Measurements from ENCODE around the gene NME9.

NME9 gene

DNA sequence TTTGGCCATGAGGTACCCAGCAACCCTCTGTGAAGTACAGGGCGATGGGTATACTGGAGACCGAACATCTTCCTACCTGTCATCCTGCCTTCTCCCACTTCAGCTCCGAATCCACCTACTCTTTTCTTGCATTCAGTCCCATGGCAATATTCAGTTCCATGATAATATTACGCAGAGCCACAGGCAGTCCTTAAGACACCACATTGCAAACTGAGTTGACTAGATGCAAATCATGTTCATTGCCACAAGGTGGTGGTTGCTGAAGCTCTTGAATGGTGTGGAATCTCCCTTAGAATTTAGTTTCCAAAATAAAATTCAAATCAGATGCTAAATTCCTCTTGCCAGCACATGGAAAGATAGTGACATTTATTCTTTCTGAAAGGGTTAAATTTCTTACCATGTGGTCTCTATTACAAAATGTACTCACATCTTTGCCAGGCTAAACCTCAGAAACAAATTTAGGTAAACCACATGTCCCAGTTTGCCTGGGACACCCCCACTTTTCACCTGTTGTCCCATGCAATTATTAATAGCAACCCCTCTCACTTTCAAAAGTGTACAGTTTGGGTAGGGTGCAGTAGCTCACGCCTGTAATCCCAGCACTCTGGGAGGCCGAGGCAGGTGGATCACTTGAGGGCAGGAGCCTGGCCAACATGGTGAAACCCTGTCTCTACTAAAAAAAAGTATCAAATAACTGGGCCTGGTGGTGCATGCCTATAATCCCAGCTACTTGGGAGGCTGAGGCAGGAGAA lies 1.7 kb upstream of the NME9 start:
- peak; percentile 37 for DNase-seq

DNA sequence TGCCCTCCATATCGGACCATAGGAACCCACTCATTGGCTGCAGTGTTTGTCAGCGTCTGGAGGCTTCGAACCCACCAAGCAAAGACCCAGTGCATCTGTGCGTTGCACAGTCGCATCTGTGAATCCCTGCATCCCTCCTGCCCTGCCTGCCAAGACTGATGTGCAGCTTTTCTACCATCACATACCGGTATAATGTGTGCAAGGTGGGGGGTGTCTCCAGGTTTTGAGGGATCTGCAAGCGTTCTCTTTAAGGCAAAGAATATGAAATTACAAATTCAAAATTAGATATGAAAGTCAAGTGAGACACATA lies 288 bp upstream of the NME9 start:
- DNase-seq, result no peak

DNA sequence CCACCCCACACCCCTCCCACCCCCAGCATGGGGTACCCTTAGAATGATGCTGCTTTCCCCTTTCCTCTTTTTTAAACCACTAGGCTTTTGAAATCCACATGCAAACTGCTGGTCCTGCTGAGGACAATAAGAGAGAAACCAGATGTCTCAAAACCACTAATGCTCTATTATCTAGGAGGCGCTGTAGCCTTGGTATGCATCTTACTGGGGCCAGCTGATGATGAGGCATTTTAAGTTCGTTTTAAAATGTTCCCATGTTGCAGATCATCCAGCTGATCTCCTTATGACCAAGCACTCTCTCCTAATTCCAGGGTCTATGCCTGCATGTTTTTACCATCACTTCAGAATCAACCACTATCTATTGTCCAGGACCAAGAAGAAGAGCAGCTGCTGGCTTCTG lies 1.3 kb downstream of the NME9 start:
- DNase-seq, result peak; percentile 11

DNA sequence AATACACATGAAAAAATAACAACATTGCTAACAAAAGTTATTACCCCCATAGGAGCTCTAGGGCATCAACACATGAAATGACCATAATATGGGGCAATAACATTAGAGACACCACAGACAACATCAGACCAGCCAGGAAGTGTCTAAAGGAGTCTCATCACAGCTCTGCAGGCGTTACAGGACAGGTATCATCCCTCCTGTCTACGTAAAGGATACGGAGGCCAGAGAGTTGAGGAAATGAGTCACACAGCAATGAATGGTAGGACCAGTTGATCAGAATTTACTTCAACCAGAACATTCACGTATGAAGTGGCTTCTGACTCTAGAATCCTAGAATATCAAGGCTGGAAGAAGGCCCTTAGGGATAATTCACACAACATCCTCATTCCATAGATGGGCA lies 1.8 kb downstream of the NME9 start:
- DNase-seq, result peak; percentile 21

DNA sequence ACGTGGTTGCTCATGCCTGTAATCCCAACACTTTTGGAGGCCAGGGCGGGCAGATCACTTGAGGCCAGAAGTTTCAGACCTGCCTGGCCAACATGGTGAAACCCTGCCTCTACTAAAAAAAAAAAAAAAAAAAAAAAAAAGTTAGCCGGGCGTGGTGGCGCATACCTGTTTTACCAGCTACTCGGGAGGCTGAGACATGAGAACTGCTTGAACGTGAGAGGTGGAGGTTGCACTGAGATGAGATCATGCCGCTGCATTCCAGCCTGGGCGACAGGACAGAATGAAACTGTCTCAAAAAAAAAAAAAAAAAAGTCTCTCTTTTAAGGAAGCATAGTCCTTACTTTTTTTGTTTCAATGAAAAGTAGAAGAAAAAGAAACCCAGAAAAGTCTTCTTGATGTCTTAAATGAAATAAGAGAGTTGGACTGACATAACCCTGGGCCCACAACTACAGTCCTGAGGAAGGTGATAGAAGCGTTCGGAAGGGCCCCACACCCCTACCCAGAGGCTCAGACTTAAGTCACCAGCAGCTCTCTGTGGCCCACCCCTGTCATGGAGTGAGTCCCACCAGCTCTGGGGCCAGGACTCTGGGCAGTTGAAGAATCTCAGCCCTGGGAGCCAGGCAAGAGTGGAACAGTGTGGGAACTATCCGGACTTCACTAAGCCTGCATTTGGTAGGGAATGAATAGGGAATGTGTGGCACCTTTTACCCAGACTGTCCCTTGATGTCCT lies 2.6 kb downstream of the NME9 start:
- DNase-seq, result peak; percentile 28

DNA sequence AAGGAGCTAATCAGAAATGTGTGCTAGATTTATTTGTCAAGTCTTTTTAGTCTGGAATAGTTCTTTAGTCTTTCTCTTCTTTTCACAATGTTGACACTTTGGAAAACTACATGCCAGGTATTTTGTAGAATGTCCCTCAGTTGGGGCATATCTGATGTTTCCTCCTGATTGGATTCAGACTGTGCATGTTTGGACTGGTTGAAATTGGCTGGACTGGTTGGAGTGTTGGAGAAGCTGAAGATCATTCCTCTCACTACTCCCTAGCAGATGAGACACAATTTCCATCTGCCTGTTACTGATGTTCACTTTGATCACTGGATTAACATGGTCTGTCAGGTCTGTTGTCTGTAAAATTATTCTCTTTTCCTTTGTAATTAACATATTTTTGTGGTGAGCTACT lies 3.7 kb downstream of the NME9 start:
- DNase-seq, result no peak

DNA sequence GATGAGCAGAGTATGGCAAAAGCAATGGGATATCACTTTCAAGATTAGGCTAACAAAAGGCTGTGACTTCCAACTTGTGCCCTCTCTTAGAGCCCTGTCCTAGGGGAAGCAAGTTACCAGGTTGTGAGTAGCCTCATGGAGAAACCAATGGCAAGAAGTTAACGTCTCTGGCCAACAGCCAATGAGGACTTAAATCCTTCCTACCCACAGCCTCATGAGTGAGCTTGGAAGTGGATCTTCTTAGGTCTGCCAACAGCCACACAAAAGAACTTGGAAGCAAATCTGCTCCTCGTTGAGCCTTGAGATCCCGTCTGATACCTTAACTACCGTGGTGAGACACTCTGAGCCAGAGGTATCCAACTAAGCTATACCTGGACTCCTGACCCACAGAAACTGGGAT lies 5.7 kb downstream of the NME9 start:
- peak; percentile 40 for DNase-seq

DNA sequence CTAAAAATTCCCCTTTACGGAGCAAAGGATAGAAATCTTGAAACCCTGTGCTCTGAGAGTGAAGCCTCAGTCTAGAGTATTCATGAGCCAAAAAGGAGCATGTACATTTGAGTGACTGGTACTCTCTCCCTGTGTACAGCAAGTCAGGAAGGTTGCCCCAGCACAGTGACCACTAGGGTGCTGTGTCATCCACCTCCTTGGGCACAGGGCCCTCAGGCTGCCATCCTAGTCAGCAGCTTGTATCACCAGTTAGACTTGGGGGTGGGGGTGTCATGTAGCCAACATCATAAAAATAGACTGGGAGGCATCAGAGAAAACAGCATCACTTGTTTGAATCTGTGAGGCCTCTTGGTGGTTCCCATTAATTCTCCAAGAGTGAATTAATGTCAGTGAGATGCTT lies 12.0 kb downstream of the NME9 start:
- no peak for DNase-seq

DNA sequence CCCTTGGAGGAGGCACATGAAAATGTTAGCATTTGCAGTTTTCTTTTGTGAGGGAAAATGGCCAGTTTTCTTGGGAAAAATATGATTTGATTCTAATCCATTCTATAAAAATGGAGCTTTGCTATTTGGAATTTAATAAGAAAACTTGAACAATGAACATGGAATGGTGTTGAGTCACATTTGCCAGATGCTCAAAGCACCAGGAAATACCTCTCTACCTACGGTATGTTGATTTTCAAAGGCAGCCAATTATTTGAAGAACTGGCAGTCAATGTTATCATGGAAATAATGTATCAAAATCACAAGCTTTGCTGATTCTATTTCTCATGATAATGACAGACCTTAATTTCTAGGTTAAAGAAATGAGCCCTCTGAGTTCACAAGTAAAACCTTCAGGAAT lies 14.9 kb downstream of the NME9 start:
- DNase-seq, result no peak

DNA sequence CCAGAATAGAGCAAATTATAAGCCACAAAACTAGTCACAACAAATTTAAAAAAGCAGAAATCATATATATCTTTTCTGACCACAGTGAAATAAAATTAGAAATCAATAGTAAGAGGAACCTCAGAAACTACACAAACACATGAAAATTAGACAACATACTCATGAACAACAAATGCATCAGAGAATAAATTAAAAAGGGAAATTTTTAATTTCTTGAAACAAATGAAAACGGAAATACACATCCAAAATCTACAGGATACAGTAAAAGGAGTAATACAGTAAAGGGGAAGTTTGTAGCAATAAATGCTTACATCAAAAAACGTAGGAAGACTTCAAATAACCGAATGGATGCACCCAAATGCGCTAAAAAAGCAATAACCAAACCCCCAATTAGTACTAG lies 19.2 kb downstream of the NME9 start:
- DNase-seq, result no peak

DNA sequence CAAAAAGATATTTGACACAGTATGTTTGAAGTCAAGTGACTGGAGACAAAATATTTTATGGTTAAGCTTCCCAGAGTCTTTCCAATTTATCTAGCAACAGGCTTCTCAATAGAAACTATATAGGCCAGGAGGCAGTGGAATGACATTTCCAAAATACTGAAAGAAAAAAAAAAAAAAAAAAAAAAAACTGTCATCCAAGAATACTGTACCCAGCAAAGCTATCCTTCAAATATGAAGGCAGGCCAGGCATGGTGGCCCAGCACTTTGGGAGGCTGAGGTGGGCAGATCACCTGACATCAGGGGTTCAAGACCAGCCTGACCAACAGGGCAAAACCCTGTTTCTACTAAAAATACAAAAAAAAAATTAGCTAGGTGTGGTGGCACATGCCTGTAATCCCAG lies 20.9 kb downstream of the NME9 start:
- peak; percentile 19 for DNase-seq

DNA sequence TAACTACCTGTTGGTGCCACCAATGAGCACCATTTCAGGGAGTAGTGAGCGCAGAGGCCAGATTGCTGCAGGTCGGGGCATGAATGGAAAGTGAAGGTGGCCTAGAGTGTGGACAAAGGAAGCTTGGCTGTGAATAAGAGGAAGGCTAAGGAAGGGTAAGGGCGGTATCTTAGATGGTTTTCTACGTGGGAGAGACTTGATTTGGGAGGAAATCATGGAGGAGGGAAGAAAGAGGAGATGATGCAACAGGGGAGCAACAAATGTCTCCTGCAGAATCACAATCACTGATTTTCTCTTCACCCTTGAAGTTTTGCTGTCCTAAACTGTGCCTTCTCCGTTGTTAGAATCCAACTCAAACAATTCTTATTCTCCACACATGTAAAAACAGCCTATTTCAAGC lies 21.8 kb downstream of the NME9 start:
- no peak for DNase-seq

DNA sequence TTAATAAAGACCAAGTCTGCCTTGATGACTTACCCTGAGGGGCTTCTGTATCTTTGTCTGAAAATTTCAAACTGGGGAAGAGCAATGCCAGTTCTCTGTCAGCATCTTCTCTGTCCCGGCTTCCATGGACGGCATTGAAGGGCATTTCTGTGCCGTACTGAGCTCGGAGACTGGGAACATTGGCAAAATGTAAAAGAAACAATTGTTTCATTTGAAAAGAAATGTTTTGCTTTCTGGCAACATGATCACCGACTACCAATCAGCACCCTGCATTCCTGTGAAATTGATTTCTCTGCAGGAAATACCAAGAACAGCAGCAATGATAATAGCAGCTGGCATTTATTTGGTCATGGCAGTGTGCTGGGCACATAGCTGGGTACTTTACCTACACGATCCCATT lies 26.2 kb downstream of the NME9 start:
- no peak for DNase-seq

DNA sequence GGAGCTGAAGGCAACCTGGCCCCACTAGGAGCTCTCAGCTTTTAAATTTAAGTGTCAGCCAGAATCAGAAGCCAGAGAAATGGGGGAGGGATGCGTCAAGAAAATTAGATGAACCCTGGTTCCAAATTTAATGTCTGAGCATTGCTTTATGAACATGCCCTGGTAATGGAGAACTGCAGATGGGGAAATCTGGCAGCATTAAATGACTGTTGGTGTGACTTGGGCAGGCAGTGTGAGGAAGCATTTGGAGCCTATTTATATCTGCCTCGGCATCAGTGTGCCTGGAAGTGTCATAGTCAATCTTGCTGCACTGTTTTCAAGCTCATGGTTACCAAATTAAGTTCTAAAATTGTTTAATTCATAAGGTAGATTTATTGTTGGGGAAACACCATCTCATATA lies 29.0 kb downstream of the NME9 start:
- DNase-seq, result no peak

DNA sequence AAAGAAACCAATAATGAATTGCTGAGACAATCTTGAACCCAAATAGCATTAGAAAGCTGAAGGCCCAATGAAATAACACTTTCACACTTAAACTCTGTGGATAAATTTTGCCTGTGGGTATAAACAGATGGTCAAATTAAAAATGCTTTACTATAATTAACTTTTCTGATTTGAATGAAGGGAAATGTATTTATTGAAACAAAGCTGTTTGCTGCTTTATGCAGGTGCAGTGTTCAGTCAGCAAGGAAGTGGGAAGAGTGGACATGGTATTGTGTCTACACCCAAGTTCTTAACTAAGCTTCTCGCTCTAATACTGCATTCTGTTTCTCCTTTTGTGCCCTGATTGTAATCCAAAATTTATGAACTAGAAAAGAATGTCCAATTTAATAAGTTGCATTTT lies 31.8 kb downstream of the NME9 start:
- no peak for DNase-seq

DNA sequence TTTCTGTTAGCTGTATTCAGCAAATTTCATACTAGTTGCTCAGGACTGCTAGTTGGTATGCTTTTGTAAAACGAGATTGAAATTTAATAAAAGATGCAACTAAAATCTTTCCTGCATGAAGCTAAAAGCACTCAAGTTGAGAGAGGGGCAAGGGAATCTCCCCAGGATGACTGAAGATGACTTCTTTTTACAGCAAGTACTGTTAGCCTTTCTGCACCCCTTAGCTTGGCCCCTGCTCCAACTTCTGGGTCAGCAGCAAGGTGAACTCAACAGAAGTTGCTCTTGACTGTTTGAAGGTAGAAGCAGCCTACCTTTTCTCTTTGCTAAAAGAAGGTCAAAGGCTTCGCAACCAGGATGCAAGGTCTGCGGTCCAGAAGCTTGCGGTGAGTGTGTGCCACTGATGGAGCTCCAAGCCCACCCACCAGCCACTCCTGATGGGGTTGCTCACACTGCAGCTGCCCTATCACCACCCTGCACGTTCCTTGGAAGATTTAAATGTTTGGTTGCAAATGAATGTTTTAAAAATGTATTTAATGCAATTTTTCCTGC lies 32.5 kb downstream of the NME9 start:
- no peak for DNase-seq

DNA sequence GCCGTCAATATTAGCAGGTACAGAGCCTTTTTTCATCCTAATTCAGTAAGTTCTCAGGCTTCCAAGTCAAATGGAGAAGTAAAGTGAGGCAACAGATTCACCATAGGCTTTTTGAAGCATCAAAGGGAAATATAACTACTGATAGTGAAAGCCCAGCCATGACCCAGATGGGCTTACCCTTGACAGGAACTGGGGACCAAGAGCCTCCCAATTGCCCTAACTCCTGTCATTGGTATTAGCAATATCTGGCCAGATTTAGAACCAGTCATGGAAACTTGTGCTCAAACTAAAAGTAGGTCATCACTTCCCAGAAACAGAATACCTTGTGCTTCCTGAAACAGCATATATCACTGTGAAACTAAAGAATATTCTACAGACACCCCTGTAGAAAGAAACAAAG lies 33.0 kb downstream of the NME9 start:
- DNase-seq, result no peak

DNA sequence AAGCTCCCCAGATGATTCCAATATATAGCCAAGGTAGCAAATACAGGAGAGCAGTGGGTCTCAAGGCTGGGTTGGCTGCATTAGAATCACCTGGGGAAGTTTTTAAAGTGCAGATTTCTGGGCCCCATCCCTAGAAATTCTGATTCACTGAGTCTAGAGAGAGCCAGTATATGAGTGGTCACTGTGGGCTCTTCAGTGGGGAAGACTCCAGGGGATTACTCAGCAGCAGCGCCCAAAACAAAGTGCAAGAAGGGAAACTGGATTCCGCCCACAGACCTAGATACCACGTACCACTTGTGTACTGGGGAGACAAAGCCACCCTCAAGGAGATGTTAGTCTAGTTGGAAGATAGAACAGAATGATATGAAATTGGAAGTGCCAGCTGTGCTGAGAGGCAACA lies 40.0 kb downstream of the NME9 start:
- no peak for DNase-seq

DNA sequence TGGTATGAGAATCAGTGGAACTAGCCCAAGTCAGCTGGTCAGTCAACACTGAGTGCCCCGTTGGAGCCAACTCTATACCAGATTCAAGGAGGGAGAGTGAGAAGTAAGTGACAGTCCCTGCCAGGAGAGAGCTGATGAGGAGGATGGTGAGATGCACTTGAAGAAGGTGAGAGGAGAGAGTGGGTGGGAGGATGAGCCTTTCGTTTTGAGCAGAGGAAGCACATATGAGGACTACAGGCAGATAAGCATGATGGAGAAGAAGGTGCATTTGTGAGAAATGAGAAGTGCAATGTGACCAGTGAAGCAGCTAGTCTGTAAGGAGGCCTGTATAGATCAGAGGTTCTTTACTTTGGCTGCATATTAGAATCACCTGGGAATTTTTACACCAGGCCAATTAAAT lies 40.4 kb downstream of the NME9 start:
- no peak for DNase-seq

DNA sequence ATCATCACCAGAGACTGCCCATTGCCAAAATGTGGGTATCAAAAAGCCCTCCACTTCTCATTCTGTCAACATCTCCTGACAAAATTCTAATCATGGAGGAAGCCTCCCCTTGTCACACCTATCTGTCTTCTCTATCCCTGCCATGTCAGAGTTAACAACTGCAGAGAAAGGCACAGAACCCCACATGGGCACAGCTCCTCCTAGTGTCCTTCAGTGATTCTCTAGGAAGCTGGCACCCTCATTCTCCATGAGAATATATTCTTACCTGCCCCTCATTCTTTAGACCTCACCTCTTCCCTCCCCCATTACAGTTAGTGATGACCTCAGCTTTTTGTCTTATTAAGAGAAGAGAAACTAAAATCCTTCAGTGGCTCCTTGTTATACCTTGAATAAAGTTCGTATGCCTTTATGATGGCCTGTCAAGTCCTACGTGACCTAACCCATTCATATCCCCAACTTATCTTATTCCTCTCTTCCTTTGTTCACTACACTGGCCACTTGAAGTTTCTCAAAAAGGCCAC lies 44.6 kb downstream of the NME9 start:
- DNase-seq, result no peak

DNA sequence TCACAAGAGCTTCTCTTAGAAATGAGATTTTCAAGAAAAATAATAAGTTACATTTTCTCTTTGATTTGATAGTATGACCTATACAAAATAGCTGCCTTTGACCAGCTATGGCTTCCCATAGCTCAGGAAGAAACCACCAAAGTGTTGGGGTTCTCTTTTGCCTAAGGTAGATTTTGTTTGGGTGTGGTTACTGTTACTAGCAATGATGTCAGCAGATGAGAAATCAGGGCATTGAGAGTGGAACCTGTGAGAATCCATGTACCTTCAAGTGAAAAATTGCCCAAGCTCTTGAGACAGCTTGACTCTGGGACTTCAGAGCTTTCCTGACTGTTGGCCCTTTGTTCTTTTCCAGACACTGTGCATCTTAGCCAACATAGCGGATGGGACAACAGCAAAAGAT lies 45.6 kb downstream of the NME9 start:
- no peak for DNase-seq

DNA sequence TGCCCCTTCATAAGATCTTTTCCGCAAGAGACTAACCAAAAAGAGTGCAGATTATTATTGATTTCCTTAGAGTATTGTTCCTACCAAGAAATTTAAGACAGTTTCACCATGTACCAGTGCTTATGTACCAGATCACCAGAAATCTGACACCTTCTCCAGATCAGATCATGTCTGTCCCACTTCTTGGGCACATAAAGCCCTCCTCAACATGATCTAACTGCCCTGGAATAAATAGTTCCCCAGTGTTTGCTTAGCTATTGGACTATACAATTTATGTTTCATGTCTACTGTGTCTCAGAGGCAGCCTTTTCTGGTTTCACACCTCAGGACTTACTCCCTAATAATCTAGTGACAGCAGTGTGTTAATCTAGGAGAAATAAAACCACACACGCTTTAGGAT lies 46.8 kb downstream of the NME9 start:
- DNase-seq, result no peak

DNA sequence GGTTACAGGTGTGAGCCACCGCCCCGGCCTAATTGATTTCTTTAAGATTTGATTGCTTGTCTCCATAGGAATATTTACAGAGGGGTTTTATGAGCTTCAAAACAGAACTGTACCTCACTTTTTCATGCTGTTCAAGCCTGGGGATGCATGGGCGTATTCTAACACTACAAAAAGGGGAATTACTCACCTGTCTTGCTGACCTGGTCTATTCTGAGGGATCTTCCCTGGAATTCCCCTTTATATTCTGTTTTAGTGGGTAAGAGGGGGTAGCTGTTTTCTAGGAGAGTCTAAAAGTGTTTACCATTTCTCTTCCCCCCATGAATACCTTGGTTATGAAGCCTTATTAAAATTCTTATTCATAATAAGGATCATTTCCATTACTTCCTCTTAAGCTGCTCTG lies 48.1 kb downstream of the NME9 start:
- DNase-seq, result no peak

DNA sequence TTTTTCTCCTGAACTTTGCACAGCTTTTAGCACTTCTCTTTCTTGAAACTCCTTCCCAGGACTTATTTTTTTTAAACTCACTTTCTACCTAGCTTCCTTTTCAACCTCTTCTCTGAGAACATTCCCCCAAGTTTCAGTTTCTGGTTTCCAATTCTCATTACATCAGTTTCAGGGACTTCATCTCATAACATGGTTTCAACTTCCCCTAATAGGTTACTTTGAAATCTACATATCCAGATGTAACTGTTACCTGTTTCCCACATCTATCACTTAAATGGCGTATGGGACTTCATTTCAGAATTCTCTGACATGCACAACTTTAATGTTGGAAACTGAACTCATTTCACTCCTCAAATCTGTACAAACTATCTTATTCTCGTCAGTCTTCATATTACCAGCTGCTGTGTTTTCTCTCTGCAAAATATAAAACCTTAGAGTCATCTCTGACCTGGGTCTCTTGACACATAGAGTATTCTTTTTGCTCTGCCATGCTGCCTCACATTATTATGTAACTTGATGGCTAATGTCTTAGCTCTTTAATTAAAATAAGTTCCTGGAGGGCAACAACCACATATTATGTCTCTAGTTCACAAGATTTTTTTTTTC lies 58.4 kb downstream of the NME9 start:
- no peak for DNase-seq
